ENCODE results near the gene NTHL1. TPM values are rescaled to one million over a fixed set of nuclear protein-coding genes. Genes with fewer than 3 reads are reported as not detected.
A peak's percentile ranks its signal among the peaks of the same experiment; 100 is the strongest.

Gene NTHL1
- total RNA-seq, 1 donor from 2014 or later = 44.0 TPM

DNA sequence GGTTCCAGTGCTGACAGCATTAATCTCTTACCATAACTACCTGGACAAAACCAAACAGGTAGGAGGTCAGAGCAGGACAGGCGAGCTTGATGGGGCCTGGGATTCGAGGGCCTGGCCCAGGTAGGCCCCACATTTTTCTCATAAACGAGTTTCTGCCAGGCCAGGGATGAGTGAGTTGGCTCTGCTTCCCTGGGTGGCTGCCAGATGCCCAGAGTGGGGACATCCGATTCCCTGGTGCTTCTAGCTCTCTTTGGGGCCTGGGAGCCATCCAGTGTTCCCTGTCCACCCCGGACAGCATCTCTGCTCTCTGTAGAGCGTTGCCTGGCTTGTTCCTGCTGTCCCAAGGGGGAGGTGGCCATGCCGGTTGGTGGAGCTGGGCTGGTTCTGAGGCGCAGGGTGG, 25.3 kb upstream of the NTHL1 start:
- FAIRE-seq = no peak
- Histone ChIP-seq H3K4me3 (ENCODE audit: low read depth, low read length) (no peak overlapping the region), H3K27me3 (ENCODE audit: control insufficient read depth, insufficient read depth, low read length) (no peaks in the 10 kb centered on the region), H3K36me3 (ENCODE audit: control insufficient read depth, insufficient read depth, low read length) (peaks cover 25% of the 10 kb centered on the region)
- DNase-seq (ENCODE audit: low read depth) = no peak
- TF ChIP-seq, protein P1, sequence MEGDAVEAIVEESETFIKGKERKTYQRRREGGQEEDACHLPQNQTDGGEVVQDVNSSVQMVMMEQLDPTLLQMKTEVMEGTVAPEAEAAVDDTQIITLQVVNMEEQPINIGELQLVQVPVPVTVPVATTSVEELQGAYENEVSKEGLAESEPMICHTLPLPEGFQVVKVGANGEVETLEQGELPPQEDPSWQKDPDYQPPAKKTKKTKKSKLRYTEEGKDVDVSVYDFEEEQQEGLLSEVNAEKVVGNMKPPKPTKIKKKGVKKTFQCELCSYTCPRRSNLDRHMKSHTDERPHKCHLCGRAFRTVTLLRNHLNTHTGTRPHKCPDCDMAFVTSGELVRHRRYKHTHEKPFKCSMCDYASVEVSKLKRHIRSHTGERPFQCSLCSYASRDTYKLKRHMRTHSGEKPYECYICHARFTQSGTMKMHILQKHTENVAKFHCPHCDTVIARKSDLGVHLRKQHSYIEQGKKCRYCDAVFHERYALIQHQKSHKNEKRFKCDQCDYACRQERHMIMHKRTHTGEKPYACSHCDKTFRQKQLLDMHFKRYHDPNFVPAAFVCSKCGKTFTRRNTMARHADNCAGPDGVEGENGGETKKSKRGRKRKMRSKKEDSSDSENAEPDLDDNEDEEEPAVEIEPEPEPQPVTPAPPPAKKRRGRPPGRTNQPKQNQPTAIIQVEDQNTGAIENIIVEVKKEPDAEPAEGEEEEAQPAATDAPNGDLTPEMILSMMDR (IDR thresholded peaks at IDR 0.05; ENCODE audit: insufficient read depth, low read length, severe bottlenecking) = no peak

DNA sequence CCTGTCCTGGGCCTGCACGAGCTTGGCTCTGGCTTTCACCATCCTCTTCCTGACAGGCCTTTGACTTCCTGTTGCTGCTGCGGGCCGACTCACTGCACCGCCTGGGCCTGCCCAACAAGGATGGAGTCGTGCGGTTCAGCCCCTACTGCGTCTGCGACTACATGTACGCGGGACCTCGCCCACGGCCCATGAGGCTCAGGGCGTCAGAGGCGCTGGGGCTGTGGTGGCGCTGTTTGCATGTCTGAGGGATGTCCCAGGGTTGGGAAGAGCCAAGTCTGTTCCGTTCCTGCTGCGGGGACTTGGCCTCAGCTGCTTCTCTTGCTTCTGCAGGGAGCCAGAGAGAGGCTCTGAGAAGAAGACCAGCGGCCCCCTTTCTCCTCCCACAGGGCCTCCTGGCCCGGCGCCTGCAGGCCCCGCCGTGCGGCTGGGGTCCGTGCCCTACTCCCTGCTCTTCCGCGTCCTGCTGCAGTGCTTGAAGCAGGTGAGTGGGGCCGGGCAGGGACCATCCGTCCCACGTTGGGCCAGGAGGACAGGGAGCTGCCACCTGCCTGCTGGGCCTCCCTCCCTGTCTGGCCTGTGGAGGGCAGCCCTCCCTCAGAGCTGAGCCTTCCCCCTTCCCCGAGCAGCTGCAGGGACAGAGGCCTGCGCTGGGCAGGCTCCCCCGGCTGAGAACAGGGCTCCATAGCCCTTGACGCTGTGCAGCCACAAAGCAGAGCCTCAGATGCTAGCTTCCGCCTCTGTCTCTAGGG, 24.0 kb upstream of the NTHL1 start:
- FAIRE-seq = no peak
- Histone ChIP-seq H3K36me3 (ENCODE audit: control insufficient read depth, insufficient read depth, low read length) (peaks cover 22% of the 10 kb centered on the region), H3K27me3 (ENCODE audit: control insufficient read depth, insufficient read depth, low read length) (no peaks in the 10 kb centered on the region), H3K4me3 (ENCODE audit: low read depth, low read length) (no peak overlapping the region)
- TF ChIP-seq, protein P1 (IDR thresholded peaks at IDR 0.05; ENCODE audit: insufficient read depth, low read length, severe bottlenecking) = no peak
- DNase-seq (ENCODE audit: low read depth) = no peak

DNA sequence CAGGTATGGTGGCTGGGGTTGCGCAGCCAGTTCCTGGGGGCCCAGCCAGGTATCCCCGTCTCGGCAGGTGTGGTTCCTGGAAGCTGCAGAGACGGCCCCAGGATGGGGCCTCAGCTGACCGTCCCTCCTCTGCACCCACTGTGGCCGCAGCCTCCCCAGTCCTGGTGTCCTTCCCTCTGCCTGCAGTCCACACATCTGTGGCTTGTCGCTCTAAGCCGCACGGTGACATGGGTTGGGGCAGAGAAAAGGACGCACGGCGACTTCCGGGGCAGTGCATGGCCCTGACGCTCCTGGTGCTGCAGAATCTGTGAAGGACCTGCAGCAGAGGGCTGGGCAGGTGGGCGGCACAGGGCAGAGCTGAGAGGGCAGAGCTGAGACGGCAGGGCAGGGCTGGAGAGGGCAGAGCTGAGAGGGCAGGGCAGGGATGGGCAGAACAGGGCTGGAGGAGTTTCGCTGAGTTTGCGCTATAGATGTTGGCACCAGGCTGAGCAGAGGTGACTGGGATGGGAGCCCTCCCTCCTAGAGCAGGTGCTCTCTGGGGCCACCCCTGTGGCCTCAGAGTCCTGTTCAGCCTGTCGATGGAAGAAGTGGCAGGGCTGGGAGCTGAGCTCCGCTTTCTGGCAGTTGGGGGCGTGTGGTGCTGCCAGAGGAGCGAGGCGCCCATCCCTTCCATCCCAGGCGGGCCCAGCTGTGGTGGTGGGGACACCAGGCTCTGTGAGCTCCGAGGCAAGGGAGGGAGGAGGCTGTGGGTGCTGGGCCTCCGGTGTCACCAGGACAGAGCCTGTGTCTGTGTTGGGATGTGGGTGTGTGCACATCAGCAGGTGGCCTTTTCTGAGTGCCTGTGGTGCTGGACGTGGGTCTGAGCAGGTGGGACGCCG, 23.2 kb upstream of the NTHL1 start:
- TF ChIP-seq, protein P1 (IDR thresholded peaks at IDR 0.05; ENCODE audit: insufficient read depth, low read length, severe bottlenecking) = no peak
- no peaks in the 10 kb centered on the region for H3K27me3 ChIP-seq (ENCODE audit: control insufficient read depth, insufficient read depth, low read length)
- peaks cover 21% of the 10 kb centered on the region for H3K36me3 ChIP-seq (ENCODE audit: control insufficient read depth, insufficient read depth, low read length)
- H3K4me3 ChIP-seq (ENCODE audit: low read depth, low read length) = no peak overlapping the region
- DNase-seq (ENCODE audit: low read depth) (no peak), FAIRE-seq (no peak)

DNA sequence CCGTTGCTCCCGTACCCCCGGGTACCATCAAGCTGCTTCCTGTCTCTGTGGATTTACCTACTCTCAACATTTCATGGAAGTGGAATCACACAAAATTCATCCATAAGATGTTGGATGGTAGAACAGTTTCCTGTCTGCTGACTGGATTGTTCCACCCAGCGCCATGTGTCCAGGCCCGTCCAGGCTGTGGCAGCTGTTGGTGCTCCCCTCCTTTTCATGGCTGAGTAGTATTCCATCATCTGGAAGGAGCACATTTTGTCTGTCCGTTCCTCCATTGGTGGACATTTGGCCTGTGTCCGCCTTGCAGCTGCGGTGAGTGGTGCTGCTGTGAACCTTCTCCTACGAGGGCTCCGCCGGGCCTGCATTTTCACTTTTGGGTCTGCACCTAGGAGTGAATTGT, 18.5 kb upstream of the NTHL1 start:
- DNase-seq (ENCODE audit: low read depth) (no peak), FAIRE-seq (peak; percentile 13)
- H3K27me3 ChIP-seq (ENCODE audit: control insufficient read depth, insufficient read depth, low read length) = no peaks in the 10 kb centered on the region
- peaks cover 14% of the 10 kb centered on the region for H3K36me3 ChIP-seq (ENCODE audit: control insufficient read depth, insufficient read depth, low read length)
- TF ChIP-seq, protein P1 (IDR thresholded peaks at IDR 0.05; ENCODE audit: insufficient read depth, low read length, severe bottlenecking) = no peak
- no peak overlapping the region for H3K4me3 ChIP-seq (ENCODE audit: low read depth, low read length)

DNA sequence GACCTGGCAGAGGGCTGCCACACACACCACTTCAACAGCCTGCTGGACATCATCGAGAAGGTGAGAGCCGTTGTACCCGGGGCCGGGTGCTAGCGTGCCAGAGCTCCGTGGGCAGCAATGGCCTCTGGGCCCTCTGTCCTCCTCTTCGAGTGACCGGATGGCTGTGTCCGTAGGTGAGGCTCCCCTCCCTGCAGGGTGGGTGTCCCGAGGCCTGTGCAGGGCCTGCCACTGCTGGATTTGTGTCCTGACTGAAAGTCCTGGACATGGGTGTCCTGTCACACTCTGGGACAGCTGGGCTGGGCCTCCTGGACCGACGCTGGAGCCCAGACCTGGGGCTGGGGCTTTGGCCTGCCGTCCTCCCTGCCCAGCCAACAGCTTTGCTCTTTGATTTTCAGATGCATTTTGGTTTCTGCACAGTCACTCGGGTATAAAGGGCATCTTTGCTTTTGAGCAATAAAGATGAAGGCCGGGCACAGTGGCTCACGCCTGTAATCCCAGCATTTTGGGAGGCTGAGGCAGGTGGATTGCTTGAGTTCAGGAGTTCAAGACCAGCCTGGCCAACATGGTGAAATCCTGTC, 16.8 kb upstream of the NTHL1 start:
- Histone ChIP-seq H3K4me3 (ENCODE audit: low read depth, low read length) (no peak overlapping the region), H3K36me3 (ENCODE audit: control insufficient read depth, insufficient read depth, low read length) (peaks cover 20% of the 10 kb centered on the region), H3K27me3 (ENCODE audit: control insufficient read depth, insufficient read depth, low read length) (no peaks in the 10 kb centered on the region)
- TF ChIP-seq, protein P1 (IDR thresholded peaks at IDR 0.05; ENCODE audit: insufficient read depth, low read length, severe bottlenecking) = no peak
- no peak for DNase-seq (ENCODE audit: low read depth)
- FAIRE-seq = no peak
